GM12875 (cell line): ENCODE results near the gene OR2V1.

Experiments used
- H3K4me3 ChIP-seq: one replicate; pipeline ENCODE4 v1.5.1; 2011; ENCODE audit warnings: low read depth, low read length, control low read depth
- CTCF ChIP-seq: IDR thresholded peaks from 2 replicates; pipeline ENCODE4 v1.5.1; 2011; ENCODE audit warnings: low read depth, mild to moderate bottlenecking, control low read depth, inconsistent platforms, low read length, moderate library complexity, borderline replicate concordance; ENCODE audit not compliant: insufficient read depth

Gene OR2V1

GRCh38 chr5:181163487-181164075, 32.6 kb upstream of the OR2V1 start:
- TF ChIP-seq CTCF = no peak
- peak overlapping the region; percentile 36 for H3K4me3 ChIP-seq

- no peak for TF ChIP-seq CTCF
- peak overlapping the region; percentile 33 for H3K4me3 ChIP-seq
These were observed 30.7 kb upstream of the OR2V1 start for GRCh38 chr5:181161534-181162175.

- H3K4me3 ChIP-seq = peak overlapping the region; percentile 33
These were observed 30.0 kb upstream of the OR2V1 start for GRCh38 chr5:181160755-181161533.

GRCh38 chr5:181160152-181160754, 29.3 kb upstream of the OR2V1 start:
- no peak for TF ChIP-seq CTCF
- H3K4me3 ChIP-seq = peak overlapping the region; percentile 39

- H3K4me3 ChIP-seq = no peak overlapping the region
- TF ChIP-seq CTCF = peak; percentile 84
These were observed 28.6 kb upstream of the OR2V1 start for GRCh38 chr5:181159286-181160151.

- TF ChIP-seq CTCF = no peak
- no peak overlapping the region for H3K4me3 ChIP-seq
These were observed 27.9 kb upstream of the OR2V1 start for GRCh38 chr5:181158869-181159268.

GRCh38 chr5:181156758-181157157, 25.8 kb upstream of the OR2V1 start:
- no peak for TF ChIP-seq CTCF
- H3K4me3 ChIP-seq = no peak overlapping the region
